B cell (primary cell): ENCODE results near the gene PPP1R12B.

Source experiments
- EZH2 ChIP-seq: IDR thresholded peaks from 2 replicates; pipeline ENCODE4 v1.6.1; 2012; ENCODE audit warnings: borderline replicate concordance, low read depth, mild to moderate bottlenecking, moderate library complexity, low read length; ENCODE audit not compliant: insufficient read depth, poor library complexity, severe bottlenecking
- TF ChIP-seq, protein P1 (sequence below): fragments of 200-600 bp; IDR thresholded peaks from one replicate; pipeline ENCODE4 v1.8.0; 2022; ENCODE audit warnings: antibody characterized with exemption, mild to moderate bottlenecking

DNA sequence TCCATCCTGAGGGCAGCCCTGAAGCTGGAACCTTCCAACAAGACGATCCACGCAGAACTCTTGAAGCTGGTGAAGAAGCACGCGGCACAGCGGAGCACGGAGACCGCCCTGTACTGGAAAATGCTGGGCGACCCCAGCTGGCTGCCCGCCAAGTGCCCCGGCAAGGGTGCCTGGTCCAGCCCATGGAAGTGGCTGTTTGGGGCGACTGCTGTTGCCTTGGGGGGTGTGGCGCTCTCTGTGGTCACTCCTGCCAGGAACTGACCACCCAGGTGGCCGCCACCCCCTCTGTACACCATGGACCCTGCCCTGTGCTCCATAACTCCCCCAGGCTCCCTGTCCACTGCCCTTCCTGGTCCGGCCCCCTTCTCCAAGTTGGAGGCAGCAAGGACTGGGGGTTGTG lies 90.8 kb downstream of the PPP1R12B start:
- no peak for TF ChIP-seq EZH2
- TF ChIP-seq, protein P1, sequence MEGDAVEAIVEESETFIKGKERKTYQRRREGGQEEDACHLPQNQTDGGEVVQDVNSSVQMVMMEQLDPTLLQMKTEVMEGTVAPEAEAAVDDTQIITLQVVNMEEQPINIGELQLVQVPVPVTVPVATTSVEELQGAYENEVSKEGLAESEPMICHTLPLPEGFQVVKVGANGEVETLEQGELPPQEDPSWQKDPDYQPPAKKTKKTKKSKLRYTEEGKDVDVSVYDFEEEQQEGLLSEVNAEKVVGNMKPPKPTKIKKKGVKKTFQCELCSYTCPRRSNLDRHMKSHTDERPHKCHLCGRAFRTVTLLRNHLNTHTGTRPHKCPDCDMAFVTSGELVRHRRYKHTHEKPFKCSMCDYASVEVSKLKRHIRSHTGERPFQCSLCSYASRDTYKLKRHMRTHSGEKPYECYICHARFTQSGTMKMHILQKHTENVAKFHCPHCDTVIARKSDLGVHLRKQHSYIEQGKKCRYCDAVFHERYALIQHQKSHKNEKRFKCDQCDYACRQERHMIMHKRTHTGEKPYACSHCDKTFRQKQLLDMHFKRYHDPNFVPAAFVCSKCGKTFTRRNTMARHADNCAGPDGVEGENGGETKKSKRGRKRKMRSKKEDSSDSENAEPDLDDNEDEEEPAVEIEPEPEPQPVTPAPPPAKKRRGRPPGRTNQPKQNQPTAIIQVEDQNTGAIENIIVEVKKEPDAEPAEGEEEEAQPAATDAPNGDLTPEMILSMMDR: no peak
